ENCODE measurements around the gene DCAF15. TPM values are rescaled to one million over a fixed set of nuclear protein-coding genes. Genes with fewer than 3 reads are reported as not detected.

DCAF15 gene, protein sequence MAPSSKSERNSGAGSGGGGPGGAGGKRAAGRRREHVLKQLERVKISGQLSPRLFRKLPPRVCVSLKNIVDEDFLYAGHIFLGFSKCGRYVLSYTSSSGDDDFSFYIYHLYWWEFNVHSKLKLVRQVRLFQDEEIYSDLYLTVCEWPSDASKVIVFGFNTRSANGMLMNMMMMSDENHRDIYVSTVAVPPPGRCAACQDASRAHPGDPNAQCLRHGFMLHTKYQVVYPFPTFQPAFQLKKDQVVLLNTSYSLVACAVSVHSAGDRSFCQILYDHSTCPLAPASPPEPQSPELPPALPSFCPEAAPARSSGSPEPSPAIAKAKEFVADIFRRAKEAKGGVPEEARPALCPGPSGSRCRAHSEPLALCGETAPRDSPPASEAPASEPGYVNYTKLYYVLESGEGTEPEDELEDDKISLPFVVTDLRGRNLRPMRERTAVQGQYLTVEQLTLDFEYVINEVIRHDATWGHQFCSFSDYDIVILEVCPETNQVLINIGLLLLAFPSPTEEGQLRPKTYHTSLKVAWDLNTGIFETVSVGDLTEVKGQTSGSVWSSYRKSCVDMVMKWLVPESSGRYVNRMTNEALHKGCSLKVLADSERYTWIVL
- total RNA-seq = 4.5 and 11.4 TPM in 2 replicates

DNA sequence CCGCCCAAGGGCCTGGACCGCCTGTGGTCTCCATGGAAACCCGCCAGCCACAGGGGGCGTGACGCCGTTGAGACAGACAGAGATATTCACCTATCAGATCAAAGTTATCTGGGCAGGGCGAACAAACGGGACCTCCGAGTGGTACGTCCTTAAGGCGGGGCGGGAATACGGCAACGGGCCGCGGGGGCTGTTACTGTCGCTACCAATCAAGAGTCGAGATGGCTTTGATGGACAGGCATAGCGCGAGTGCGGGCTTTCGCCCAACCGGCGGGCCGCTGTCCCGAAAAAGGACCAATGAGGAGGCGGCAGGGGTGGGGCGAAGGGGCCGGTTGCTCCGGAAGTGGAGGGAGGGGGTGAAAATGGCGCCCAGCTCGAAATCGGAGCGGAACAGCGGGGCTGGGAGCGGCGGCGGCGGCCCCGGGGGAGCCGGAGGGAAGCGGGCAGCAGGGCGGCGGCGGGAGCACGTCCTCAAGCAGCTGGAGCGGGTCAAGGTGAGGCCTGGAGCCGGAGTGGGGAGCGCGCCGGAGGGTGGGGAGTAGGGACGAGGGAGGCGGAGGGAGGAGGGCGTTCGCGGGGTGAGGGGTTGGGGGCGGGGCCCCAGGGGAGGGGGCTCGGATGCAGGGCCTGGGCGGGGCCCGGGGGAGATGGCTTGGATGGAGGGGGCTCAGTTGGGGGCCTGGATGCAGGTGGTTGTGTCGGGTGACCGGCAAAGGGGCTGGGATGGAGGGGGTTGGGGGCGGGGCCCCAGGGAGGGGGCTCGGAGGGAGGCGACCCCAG lies at the start of gene DCAF15:
DCAF15 (plus strand) TSS at position 356 of the 777 bp plus-strand sequence; CDS start at position 360, 4 bp downstream.

DNA sequence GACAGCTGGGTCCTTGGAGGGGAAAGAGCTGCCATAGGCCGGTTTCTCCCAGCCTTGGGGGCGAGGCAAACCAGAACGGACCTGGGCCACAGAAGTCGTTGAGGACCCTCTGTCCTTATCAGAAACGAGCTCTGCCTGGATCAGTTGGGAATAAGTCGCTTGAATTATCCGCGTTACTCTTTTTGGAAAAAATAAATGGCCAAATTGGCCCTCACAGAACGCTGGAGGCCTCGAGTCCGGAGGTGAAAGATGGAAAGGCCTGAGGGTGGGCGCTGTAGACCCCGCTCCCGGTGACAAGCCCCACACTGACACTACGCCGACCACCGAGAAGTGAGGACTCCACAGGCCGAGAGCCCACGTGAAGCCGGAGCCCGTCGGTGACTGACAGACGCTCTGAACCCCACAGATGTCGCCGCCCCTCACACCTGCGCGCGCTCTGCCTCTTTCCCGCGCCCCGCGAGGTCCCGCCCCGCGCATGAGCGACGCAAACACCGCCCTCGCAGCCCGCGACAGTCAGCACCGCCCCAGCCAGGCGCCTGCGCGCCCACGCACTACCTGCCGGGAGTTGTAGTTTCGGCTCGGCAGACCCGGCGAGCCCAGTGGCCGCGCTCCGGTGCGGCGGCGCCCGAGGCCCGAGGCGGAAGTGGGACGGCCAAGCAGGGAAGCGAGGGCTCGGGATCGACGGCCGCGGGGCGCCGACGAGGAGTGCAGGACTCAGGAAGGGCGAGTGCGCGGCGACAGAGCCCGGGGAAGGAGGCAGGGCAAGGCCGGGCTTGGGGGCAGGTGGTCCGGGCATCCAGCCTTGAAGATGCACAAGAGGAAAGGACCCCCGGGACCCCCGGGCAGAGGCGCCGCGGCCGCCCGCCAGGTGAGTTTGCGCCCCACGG lies 46.4 kb upstream of the DCAF15 start, which contains the start of the genes BRME1 and CC2D1A:
BRME1 (minus strand) TSS at position 484 of the 887 bp plus-strand sequence. CDS start 1,225 bp downstream, outside the sequence.
CC2D1A (plus strand) TSS at position 568 of the 887 bp plus-strand sequence; CDS start at position 809, 241 bp downstream.

DNA sequence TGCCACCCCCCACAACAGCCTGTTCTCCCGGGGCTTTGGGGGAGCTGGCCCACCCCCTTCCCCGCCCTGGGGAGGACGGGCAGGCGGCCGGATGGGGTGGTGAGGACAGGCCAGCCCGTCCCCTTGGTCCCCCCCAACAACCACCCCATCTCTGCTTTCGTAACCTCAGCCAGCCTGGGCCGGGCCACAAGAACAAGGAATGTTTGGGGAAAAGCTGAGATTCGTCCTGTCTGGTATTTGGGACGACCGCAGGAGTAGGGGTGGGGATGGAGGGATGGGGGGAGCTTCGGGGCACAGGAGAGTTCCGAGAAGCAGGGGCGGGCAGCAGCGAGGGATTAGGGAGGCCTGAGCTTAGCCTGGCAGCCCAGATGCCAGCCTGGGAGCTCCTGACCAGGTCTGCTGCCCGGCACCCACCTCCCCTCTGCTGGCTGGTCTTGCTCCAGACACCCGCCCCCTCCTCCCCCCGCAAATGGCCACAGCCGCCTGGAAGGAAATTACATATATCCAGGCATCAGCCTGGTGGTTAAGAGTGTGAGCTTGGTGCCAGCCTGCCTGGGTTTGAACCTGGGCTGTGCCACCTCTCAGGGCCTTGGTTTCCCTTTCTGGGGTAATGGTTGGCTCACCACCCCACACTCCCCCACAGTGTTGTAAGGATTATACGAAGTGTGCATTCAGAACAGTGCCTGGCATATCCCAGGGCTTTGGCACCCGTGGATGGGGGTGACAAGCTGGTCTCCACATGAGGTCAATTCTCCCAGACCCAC lies 13.8 kb upstream of the DCAF15 start, which contains the start of gene PODNL1:
PODNL1 (minus strand) TSS at position 117 of the 764 bp plus-strand sequence. CDS start 236 bp downstream, outside the sequence.

DNA sequence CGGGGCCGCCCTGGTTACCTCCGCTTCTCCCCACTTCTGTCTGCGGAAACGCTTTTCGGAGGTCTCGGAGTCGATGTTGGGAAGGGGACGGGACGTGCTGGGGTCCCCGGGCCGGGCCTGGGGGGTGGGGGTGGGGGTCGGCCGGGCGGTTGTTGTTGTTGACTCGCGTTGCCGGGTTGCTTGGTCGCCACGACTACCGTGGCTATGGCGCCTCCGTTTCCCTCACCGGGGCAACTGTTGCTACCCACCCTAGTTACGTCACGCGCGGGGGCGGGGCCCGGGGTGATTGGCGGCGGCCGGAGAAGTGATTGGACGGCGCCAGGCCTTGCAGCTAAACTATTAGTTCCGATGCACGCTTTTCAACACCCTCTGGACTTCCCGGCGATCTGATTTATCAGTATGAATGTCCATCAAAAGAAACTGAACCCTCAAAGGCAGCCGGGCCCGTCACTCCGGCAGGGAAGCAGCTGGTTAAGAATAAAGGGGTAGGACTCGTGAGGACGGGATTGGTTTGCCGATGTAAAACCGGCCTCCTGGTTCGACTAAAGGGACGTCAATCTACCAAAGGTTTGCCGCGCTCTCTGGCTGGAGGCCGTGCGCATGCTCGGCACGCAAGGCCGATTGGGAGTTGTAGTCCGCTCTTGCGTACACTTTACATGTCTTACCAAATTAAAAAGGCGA lies 53.9 kb downstream of the DCAF15 start, which contains the start of gene RFX1:
RFX1 (minus strand) TSS at position 236 of the 681 bp plus-strand sequence. CDS start 12,477 bp downstream, outside the sequence.

Other genes starting within 250 kb of the DCAF15 start
- gene MRI1, start 188.0 kb upstream of the DCAF15 start, total RNA-seq = 25.8 and 52.6 TPM in 2 replicates
- 50.7 and 86.4 TPM in 2 replicates for gene C19orf53, start 178.1 kb upstream of the DCAF15 start, total RNA-seq
- 16.6 and 22.8 TPM in 2 replicates for gene ZSWIM4, start 157.1 kb upstream of the DCAF15 start, total RNA-seq
- 0.74 TPM in 1 of 2 replicates, not detected in the other for gene NANOS3, start 75.4 kb upstream of the DCAF15 start, total RNA-seq
- under 0.01 and 0.37 TPM in 2 replicates for gene BRME1, start 46.4 kb upstream of the DCAF15 start, total RNA-seq
- 8.3 and 14.3 TPM in 2 replicates for gene CC2D1A, start 46.3 kb upstream of the DCAF15 start, total RNA-seq
- gene PODNL1, start 14.1 kb upstream of the DCAF15 start, total RNA-seq = 3.9 and 4.8 TPM in 2 replicates
- gene RFX1, start 53.8 kb downstream of the DCAF15 start, total RNA-seq = 2.7 and 7.1 TPM in 2 replicates
- not detected in 2 replicates for gene RLN3, start 75.6 kb downstream of the DCAF15 start, total RNA-seq
- 4.5 and 14.1 TPM in 2 replicates for gene IL27RA, start 79.3 kb downstream of the DCAF15 start, total RNA-seq
- gene PALM3, start 109.6 kb downstream of the DCAF15 start, total RNA-seq = 0.30 and 0.92 TPM in 2 replicates
- 0.78 and 1.2 TPM in 2 replicates for gene MISP3, start 120.3 kb downstream of the DCAF15 start, total RNA-seq
- gene C19orf67, start 133.3 kb downstream of the DCAF15 start, total RNA-seq = not detected in 2 replicates
- 16.3 and 29.7 TPM in 2 replicates for gene SAMD1, start 138.2 kb downstream of the DCAF15 start, total RNA-seq
- 54.9 and 77.4 TPM in 2 replicates for gene PRKACA, start 165.3 kb downstream of the DCAF15 start, total RNA-seq
- gene ASF1B, start 184.1 kb downstream of the DCAF15 start, total RNA-seq = 0.89 and 4.8 TPM in 2 replicates

Data from smooth muscle cell of the umbilical artery (primary cell).